CD4-positive, CD25-positive, alpha-beta regulatory T cell (primary cell): ENCODE data around the gene AFAP1L2. TPM values are rescaled to one million over a fixed set of nuclear protein-coding genes. Genes with fewer than 3 reads are reported as not detected.

ENCODE experiments used
- ATAC-seq, 2 donors: fragments of 150-1000 bp; cut with Tn5 transposase; one replicate each; pipeline ENCODE4 v1.10.0; 2021; ENCODE audit warnings: low read depth in 2 of 2, moderate number of reproducible peaks in 2 of 2, moderate library complexity in 1 of 2
- DNase-seq, 3 donors: peaks; one replicate each; pipeline versions ENCODE4 v3.0.0 to v3.0.0-alpha.2; 2012 to 2022; ENCODE audit warnings: mixed read lengths in 1 of 3
- H3K27ac ChIP-seq: one replicate; pipeline ENCODE4 v1.7.0; 2013; ENCODE audit warnings: mild to moderate bottlenecking, low read length; ENCODE audit not compliant: insufficient read depth, poor library complexity, severe bottlenecking
- H3K27me3 ChIP-seq: one replicate; pipeline ENCODE4 v1.7.0; 2013; ENCODE audit warnings: low read length; ENCODE audit not compliant: control insufficient read depth, insufficient read depth
- H3K36me3 ChIP-seq: one replicate; pipeline ENCODE4 v1.7.0; 2013; ENCODE audit warnings: mild to moderate bottlenecking, low read length, moderate library complexity; ENCODE audit not compliant: control insufficient read depth, insufficient read depth
- H3K4me1 ChIP-seq: 2 replicates; pipeline ENCODE4 v1.7.0; 2013; ENCODE audit warnings: mild to moderate bottlenecking, low read length; ENCODE audit not compliant: insufficient read depth, control insufficient read depth, poor library complexity, severe bottlenecking
- H3K4me3 ChIP-seq: one replicate; pipeline ENCODE4 v1.7.0; 2013; ENCODE audit warnings: low read depth, mild to moderate bottlenecking, low read length, moderate library complexity
- H3K9me3 ChIP-seq, 2 experiments: 1 replicate in 1 of 2; 2 replicates in 1 of 2; pipeline ENCODE4 v1.7.0; 2013; ENCODE audit warnings: low read length in 2 of 2, mild to moderate bottlenecking in 1 of 2, moderate library complexity in 1 of 2; ENCODE audit not compliant: control insufficient read depth in 2 of 2
- H3K27ac Mint-ChIP-seq, 3 donors: one replicate each; pipeline ENCODE4 v1.8.0; 2020 to 2022; ENCODE audit warnings: mild to moderate bottlenecking in 3 of 3, mixed read lengths in 3 of 3, moderate library complexity in 2 of 3
- H3K27me3 Mint-ChIP-seq: one replicate; pipeline ENCODE4 v1.8.0; 2022; ENCODE audit warnings: mild to moderate bottlenecking, mixed read lengths
- H3K36me3 Mint-ChIP-seq: one replicate; pipeline ENCODE4 v1.8.0; 2020; ENCODE audit warnings: mixed read lengths
- H3K4me1 Mint-ChIP-seq, 4 donors: one replicate each; pipeline ENCODE4 v1.8.0; 2020 to 2022; ENCODE audit warnings: mixed read lengths in 4 of 4, mild to moderate bottlenecking in 1 of 4
- H3K4me3 Mint-ChIP-seq, 4 donors: one replicate each; pipeline ENCODE4 v1.8.0; 2020 to 2022; ENCODE audit warnings: mild to moderate bottlenecking in 4 of 4, mixed read lengths in 4 of 4, moderate library complexity in 3 of 4
- H3K9me3 Mint-ChIP-seq, 7 donors: one replicate each; pipeline ENCODE4 v1.8.0; 2020 to 2022; ENCODE audit warnings: mixed read lengths in 7 of 7, mild to moderate bottlenecking in 3 of 7, moderate library complexity in 2 of 7
- polyA plus RNA-seq, 4 donors: library from polyadenylated mRNA; unstranded; fragments of 300-500 nt; fragmentation: Illumina TruSeq; gene quantifications; one replicate each; pipeline ENCODE4 v1.2.3, GENCODE V29; 2021
- total RNA-seq: library from RNA; stranded (reverse); gene quantifications from one replicate; pipeline ENCODE4 v1.2.3, GENCODE V29; 2022

Gene AFAP1L2
- total and polyA plus RNA-seq, 5 donors from 2014 or later = 1.1 to 4.6 (median 3.0) TPM

DNA sequence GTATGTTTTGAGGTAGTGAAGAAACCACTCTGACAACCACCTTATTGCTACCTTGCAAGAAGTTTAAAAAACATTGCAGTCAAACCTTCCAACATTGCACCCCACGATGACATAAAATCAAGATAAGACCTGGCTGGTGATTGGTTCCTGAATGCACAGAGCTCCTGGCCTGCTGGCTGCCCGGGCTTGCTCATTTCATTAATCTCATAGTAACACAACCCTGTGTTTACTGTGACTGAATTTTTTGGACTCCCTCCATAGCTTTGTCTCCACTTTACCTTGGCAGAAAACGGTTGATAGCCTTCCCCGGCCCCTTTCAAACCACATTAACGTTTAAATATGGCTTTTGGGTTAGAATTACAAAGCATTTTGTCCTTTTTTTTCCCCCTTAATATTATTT is 137.8 kb downstream of the AFAP1L2 start:
- no peak overlapping the region for H3K27ac ChIP-seq
- ATAC-seq (no peak), DNase-seq (no peak)
- Mint-ChIP-seq H3K36me3 (no peaks in the 10 kb centered on the region), H3K9me3 (no peaks in the 10 kb centered on the region), H3K4me1 (no peaks in the 10 kb centered on the region), H3K27me3 (peaks cover 6% of the 10 kb centered on the region), H3K27ac (no peak overlapping the region), H3K4me3 (no peak overlapping the region)
- H3K9me3 ChIP-seq = no peaks in the 10 kb centered on the region
- H3K4me3 ChIP-seq = no peak overlapping the region
- H3K36me3 ChIP-seq = no peaks in the 10 kb centered on the region
- no peaks in the 10 kb centered on the region for H3K27me3 ChIP-seq
- H3K4me1 ChIP-seq = no peaks in the 10 kb centered on the region

DNA sequence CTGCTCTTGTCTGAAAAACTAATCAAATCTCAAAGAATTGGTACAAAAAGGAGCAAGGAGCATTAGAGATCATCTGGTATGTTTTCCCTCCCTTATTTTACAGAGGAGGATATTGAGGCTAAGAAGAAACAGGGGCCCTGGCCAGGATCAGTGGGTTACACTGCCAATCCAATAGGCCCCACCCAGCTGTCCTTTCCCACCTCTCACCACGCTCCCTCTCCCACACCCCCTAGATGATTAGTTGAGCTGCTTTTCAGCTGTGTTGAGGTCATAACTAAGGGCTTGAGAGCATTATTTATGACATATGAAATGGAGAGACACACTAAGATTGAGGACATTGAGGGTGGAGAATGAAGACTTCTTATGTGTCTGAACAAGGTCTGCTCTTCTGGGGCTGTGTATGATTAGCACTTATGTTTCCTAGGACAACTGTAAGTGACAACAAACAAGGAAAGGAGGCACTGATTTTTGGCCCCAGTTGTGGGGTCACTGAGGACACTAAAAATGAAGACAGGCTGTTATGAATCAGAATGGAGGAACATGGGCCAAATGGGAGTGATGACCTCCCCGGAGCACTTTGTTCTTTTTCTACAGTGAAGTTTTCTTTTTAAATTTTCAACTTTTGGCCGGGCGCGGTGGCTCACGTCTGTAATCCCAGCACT is 138.8 kb downstream of the AFAP1L2 start:
- peaks cover 6% of the 10 kb centered on the region for H3K27me3 Mint-ChIP-seq
- no peak for ATAC-seq
- H3K4me3 Mint-ChIP-seq = no peak overlapping the region
- no peak for DNase-seq
- no peaks in the 10 kb centered on the region for H3K36me3 Mint-ChIP-seq
- Histone ChIP-seq H3K4me1 (no peaks in the 10 kb centered on the region), H3K36me3 (no peaks in the 10 kb centered on the region), H3K9me3 (no peaks in the 10 kb centered on the region), H3K27me3 (no peaks in the 10 kb centered on the region), H3K27ac (no peak overlapping the region), H3K4me3 (no peak overlapping the region)
- H3K27ac Mint-ChIP-seq = no peak overlapping the region
- H3K9me3 Mint-ChIP-seq = no peaks in the 10 kb centered on the region
- H3K4me1 Mint-ChIP-seq = no peaks in the 10 kb centered on the region

DNA sequence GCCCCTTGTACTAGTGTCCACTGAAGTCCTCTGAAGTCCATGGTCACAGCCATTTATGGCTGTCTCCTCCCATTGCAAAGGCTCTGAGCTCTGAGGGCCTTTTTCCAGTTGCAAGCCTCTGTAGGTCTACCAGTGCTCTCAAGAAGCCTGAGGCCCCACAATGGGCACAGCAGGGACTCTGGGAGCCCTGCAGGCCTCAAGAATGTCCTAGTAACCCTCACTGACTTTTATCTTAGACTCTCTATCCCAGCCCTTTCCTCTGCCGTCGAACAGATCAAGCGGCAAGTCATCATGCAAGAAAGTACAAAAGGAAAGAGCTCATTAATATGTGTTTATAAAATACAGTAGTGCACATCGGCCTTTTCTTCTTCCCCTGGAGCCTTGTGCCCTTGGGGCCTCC is 141.8 kb downstream of the AFAP1L2 start:
- no peaks in the 10 kb centered on the region for H3K36me3 Mint-ChIP-seq
- no peak overlapping the region for H3K4me3 Mint-ChIP-seq
- Histone ChIP-seq H3K9me3 (no peaks in the 10 kb centered on the region), H3K4me1 (no peaks in the 10 kb centered on the region), H3K4me3 (no peak overlapping the region), H3K27ac (no peak overlapping the region), H3K36me3 (no peaks in the 10 kb centered on the region), H3K27me3 (no peaks in the 10 kb centered on the region)
- ATAC-seq (no peak), DNase-seq (no peak)
- no peaks in the 10 kb centered on the region for H3K9me3 Mint-ChIP-seq
- peaks cover 0 to 11% (median 6%) of the 10 kb centered on the region in 4 donors for H3K4me1 Mint-ChIP-seq
- H3K27me3 Mint-ChIP-seq = no peaks in the 10 kb centered on the region
- H3K27ac Mint-ChIP-seq = no peak overlapping the region

GRCh38 chr10:114261076-114261475 is 143.2 kb downstream of the AFAP1L2 start:
- no peaks in the 10 kb centered on the region for H3K36me3 ChIP-seq
- H3K4me3 Mint-ChIP-seq = no peak overlapping the region
- H3K4me1 ChIP-seq = no peaks in the 10 kb centered on the region
- H3K36me3 Mint-ChIP-seq = no peaks in the 10 kb centered on the region
- H3K27me3 ChIP-seq = no peaks in the 10 kb centered on the region
- no peaks in the 10 kb centered on the region for H3K9me3 ChIP-seq
- peaks cover 0 to 11% (median 6%) of the 10 kb centered on the region in 4 donors for H3K4me1 Mint-ChIP-seq
- ATAC-seq (no peak), DNase-seq (no peak)
- no peak overlapping the region for H3K27ac Mint-ChIP-seq
- H3K27me3 Mint-ChIP-seq = no peaks in the 10 kb centered on the region
- no peak overlapping the region for H3K27ac ChIP-seq
- H3K4me3 ChIP-seq = no peak overlapping the region
- H3K9me3 Mint-ChIP-seq = no peaks in the 10 kb centered on the region

DNA sequence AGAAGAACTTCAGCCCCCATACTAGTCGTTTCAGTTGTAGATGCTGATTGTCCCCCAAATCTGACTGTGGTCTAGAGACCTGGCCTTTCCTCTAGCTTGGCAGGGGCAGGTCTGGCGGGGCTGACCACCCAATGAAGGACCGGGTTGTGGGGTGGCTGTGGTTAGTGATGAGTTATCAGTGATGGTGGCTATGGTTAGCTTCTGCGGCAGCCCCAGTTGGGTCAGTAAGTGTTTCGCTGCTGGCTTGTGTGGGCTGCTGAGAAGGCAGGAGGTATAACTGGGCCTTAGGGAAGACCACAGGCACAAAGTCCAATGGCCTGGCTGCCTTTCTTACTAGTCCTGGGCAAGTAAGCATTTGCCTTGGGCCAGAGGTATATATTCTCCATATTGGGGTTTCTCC is 143.9 kb downstream of the AFAP1L2 start:
- Histone ChIP-seq H3K4me3 (no peak overlapping the region), H3K36me3 (no peaks in the 10 kb centered on the region), H3K27me3 (no peaks in the 10 kb centered on the region), H3K9me3 (no peaks in the 10 kb centered on the region), H3K4me1 (no peaks in the 10 kb centered on the region), H3K27ac (no peak overlapping the region)
- Mint-ChIP-seq H3K27me3 (no peaks in the 10 kb centered on the region), H3K9me3 (no peaks in the 10 kb centered on the region), H3K27ac (no peak overlapping the region), H3K4me3 (no peak overlapping the region), H3K36me3 (no peaks in the 10 kb centered on the region), H3K4me1 (peaks cover 0 to 11% (median 6%) of the 10 kb centered on the region in 4 donors)
- ATAC-seq = no peak
- DNase-seq = no peak

DNA sequence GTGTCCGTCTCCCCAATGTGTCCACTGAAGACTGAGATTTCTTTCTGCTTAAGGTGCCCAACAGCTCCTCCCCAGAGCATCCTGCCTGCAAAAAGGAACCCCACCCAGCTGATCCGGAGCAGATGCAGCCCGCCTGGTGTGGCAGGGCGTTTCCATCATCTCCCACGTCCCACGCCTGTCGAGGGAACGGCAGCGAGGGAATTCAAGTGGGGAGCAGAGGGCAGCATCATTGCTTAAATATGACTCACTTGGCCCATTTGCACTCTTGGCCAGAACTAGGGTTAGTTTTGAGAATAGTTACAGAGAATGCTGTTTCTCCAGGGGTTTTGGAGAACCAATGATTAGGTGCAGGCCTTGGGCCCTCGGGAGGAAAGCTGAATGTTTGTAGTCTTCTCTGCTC is 144.5 kb downstream of the AFAP1L2 start:
- Histone ChIP-seq H3K27me3 (no peaks in the 10 kb centered on the region), H3K4me3 (no peak overlapping the region)
- H3K27ac Mint-ChIP-seq = no peak overlapping the region

GRCh38 chr10:114258274-114258840 is 145.9 kb downstream of the AFAP1L2 start:
- Histone ChIP-seq H3K27me3 (no peaks in the 10 kb centered on the region), H3K4me3 (no peak overlapping the region), H3K9me3 (no peaks in the 10 kb centered on the region), H3K36me3 (no peaks in the 10 kb centered on the region), H3K27ac (no peak overlapping the region), H3K4me1 (no peaks in the 10 kb centered on the region)
- H3K27ac Mint-ChIP-seq = no peak overlapping the region
- peaks cover 0 to 11% (median 6%) of the 10 kb centered on the region in 4 donors for H3K4me1 Mint-ChIP-seq
- H3K36me3 Mint-ChIP-seq = no peaks in the 10 kb centered on the region
- no peaks in the 10 kb centered on the region for H3K9me3 Mint-ChIP-seq
- ATAC-seq = no peak
- no peaks in the 10 kb centered on the region for H3K27me3 Mint-ChIP-seq
- no peak overlapping the region for H3K4me3 Mint-ChIP-seq
- DNase-seq = peak in 1 of 3 donors; percentile 19

More for the DNA sequence above, 144.5 kb downstream of the AFAP1L2 start:
- Mint-ChIP-seq H3K36me3 (no peaks in the 10 kb centered on the region), H3K4me3 (no peak overlapping the region), H3K27me3 (no peaks in the 10 kb centered on the region), H3K9me3 (no peaks in the 10 kb centered on the region), H3K4me1 (peaks cover 0 to 11% (median 6%) of the 10 kb centered on the region in 4 donors)
- no peaks in the 10 kb centered on the region for H3K36me3 ChIP-seq
- ATAC-seq (no peak), DNase-seq (no peak)
- H3K4me1 ChIP-seq = no peaks in the 10 kb centered on the region
- no peaks in the 10 kb centered on the region for H3K9me3 ChIP-seq
- H3K27ac ChIP-seq = no peak overlapping the region

DNA sequence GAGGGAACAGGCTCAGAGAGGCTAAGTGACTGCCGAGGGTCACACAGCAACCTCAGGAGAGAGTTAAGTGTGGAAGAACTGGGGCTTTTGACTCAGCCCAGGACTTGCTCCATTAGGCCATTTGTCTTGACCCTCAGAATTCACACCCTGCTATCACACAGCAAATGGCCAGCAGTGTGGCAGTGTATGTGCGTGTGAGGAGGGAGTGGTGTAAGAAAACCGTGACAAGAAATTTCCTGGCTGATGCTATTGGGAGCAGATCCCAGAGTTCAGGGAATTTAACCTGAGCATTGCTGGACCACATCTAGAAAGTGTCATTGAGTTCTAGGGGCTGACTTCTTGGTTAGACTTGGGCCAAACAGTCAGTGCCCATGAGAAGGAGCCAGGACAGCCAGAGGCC is 146.8 kb downstream of the AFAP1L2 start:
- Mint-ChIP-seq H3K36me3 (no peaks in the 10 kb centered on the region), H3K4me3 (no peak overlapping the region), H3K27ac (no peak overlapping the region), H3K4me1 (peaks cover 0 to 11% (median 6%) of the 10 kb centered on the region in 4 donors), H3K27me3 (no peaks in the 10 kb centered on the region), H3K9me3 (no peaks in the 10 kb centered on the region)
- Histone ChIP-seq H3K27me3 (no peaks in the 10 kb centered on the region), H3K9me3 (no peaks in the 10 kb centered on the region), H3K4me3 (no peak overlapping the region), H3K36me3 (no peaks in the 10 kb centered on the region), H3K27ac (no peak overlapping the region), H3K4me1 (no peaks in the 10 kb centered on the region)
- no peak for DNase-seq
- ATAC-seq = no peak
